Measurements from ENCODE around the gene TMIE. TPM values are rescaled to one million over a fixed set of nuclear protein-coding genes. Genes with fewer than 3 reads are reported as not detected.

The TMIE gene
- total RNA-seq, 2 donors from 2014 or later, result not detected

DNA sequence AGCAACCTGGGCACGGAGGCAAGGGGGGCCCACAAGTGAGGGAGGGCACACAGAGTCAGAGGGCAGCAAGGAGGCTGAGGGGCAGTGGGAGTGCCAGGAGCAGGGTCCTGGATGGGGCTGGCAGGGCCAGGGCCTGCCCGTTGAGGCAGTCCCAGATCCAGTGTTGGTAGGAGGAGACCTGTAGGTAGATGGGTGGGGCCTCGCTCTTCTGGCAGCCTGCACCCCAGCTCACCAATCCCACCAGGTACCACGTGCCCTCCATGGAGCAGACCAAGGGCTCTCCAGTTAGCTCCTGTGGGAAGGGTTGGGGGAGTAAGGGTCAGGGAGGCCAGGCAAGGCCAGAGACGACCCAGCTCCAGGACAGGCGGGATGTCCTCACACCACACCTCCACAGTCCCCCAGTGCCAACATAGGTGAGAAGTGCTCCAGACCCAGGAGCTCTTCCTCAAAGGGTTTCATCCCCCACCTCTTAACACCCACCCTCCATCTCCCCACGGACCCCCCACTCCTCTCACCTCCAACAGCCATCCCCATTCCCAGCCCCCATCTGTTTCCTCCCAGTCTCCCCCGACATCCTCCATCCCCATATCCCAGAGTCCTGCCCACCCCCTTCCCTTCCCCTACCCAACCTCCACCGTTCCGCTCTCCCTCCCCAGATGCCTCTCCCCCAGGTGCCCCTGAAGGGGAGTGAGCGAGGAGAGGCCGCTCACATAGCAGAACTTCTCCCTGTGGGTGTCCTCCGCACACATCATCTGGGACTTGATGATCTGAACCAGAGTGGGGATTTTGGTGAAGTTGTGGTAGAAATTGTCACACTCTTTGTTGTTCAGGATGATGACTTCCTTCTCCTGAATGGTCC, 11.2 kb downstream of the TMIE start:
- WGBS, 2 donors, result 78 to 84% methylated on average over 11 to 13 of the region's 13 CpGs
- Histone ChIP-seq H3K27me3 (no peaks in the 10 kb centered on the region), H3K36me3 (replicated peaks in 1 of 2; ENCODE audit: insufficient read depth in 1 of 2, low read depth in 2 of 2) (no peaks in the 10 kb centered on the region), H3K9me3 (no peaks in the 10 kb centered on the region), H3K4me3 (no peak overlapping the region), H3K27ac (no peak overlapping the region), H3K4me1 (no peaks in the 10 kb centered on the region)
- TF ChIP-seq POLR2A (IDR thresholded peaks at IDR 0.05), result no peak
- TF ChIP-seq, protein P1, sequence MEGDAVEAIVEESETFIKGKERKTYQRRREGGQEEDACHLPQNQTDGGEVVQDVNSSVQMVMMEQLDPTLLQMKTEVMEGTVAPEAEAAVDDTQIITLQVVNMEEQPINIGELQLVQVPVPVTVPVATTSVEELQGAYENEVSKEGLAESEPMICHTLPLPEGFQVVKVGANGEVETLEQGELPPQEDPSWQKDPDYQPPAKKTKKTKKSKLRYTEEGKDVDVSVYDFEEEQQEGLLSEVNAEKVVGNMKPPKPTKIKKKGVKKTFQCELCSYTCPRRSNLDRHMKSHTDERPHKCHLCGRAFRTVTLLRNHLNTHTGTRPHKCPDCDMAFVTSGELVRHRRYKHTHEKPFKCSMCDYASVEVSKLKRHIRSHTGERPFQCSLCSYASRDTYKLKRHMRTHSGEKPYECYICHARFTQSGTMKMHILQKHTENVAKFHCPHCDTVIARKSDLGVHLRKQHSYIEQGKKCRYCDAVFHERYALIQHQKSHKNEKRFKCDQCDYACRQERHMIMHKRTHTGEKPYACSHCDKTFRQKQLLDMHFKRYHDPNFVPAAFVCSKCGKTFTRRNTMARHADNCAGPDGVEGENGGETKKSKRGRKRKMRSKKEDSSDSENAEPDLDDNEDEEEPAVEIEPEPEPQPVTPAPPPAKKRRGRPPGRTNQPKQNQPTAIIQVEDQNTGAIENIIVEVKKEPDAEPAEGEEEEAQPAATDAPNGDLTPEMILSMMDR (IDR thresholded peaks at IDR 0.05), result no peak
- ATAC-seq, result no peak
- DNase-seq, result peak in 1 of 4 donors; percentile 2
- intact Hi-C loops (cut with DNase I), result no loop called here

DNA sequence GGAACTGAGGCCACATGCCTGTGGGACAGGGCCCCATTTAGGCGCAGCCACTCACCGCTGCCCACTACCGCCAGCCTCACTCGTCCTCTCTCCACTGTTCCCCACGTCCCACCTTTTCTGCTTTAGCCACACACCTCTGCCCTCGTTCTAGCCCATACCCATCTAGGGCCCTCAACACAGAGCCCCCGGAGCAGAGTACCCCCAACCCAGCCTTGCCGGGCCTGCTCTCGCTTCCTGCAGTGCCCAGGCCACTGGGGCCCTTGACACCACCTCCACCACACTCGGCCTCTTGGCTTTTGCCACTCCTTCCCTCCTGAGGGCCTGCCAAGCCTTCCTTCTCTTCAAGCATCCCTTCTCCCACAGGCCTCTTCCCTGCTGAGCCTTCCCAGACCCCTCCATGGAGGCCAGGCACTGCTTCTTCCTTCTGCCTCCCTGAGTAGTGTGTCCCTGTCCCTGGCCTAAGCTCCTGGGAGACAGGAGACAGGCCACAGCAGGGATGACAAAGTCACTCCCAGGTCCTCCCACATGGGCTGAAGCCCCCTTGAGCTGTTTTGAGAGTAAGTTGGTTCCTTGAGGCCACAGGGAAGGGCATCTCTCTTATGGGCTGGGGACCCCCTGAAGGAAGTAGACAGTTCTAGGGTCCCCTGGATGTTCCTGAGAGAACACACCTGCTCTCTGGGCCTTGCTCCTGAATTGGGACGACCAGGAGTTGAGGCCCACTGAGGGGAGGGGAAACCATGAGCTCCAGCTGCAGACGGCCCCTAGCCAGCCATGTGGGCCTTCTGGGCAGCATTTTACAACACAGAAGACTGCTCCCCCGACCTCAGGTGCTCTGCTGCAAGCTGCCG, 12.1 kb downstream of the TMIE start:
- Histone ChIP-seq H3K4me3 (no peak overlapping the region), H3K27me3 (no peaks in the 10 kb centered on the region), H3K4me1 (no peaks in the 10 kb centered on the region), H3K36me3 (replicated peaks in 1 of 2; ENCODE audit: insufficient read depth in 1 of 2, low read depth in 2 of 2) (no peaks in the 10 kb centered on the region), H3K27ac (no peak overlapping the region), H3K9me3 (no peaks in the 10 kb centered on the region)
- intact Hi-C loops (cut with DNase I), result no loop called here
- DNase-seq (no peak), ATAC-seq (no peak)
- WGBS, 2 donors, result 76 to 81% methylated on average over 11 to 13 of the region's 14 CpGs
- TF ChIP-seq, protein P1 (IDR thresholded peaks at IDR 0.05), result no peak
- TF ChIP-seq POLR2A (IDR thresholded peaks at IDR 0.05), result no peak

GRCh38 chr3:46713898-46714552, 12.8 kb downstream of the TMIE start:
- WGBS, 2 donors, result 81% methylated on average over 22 of the region's 22 CpGs; no CpG with 5 or more reads in 1 of the 2 donors
- no peak overlapping the region for H3K27ac ChIP-seq
- no peaks in the 10 kb centered on the region for H3K27me3 ChIP-seq
- no peaks in the 10 kb centered on the region for H3K36me3 ChIP-seq (replicated peaks in 1 of 2; ENCODE audit: insufficient read depth in 1 of 2, low read depth in 2 of 2)
- intact Hi-C loops (cut with DNase I), result no loop called here
- H3K9me3 ChIP-seq, result no peaks in the 10 kb centered on the region
- ATAC-seq (no peak), DNase-seq (no peak)
- TF ChIP-seq POLR2A (IDR thresholded peaks at IDR 0.05), result no peak
- TF ChIP-seq, protein P1 (IDR thresholded peaks at IDR 0.05), result no peak
- no peak overlapping the region for H3K4me3 ChIP-seq
- H3K4me1 ChIP-seq, result no peaks in the 10 kb centered on the region

DNA sequence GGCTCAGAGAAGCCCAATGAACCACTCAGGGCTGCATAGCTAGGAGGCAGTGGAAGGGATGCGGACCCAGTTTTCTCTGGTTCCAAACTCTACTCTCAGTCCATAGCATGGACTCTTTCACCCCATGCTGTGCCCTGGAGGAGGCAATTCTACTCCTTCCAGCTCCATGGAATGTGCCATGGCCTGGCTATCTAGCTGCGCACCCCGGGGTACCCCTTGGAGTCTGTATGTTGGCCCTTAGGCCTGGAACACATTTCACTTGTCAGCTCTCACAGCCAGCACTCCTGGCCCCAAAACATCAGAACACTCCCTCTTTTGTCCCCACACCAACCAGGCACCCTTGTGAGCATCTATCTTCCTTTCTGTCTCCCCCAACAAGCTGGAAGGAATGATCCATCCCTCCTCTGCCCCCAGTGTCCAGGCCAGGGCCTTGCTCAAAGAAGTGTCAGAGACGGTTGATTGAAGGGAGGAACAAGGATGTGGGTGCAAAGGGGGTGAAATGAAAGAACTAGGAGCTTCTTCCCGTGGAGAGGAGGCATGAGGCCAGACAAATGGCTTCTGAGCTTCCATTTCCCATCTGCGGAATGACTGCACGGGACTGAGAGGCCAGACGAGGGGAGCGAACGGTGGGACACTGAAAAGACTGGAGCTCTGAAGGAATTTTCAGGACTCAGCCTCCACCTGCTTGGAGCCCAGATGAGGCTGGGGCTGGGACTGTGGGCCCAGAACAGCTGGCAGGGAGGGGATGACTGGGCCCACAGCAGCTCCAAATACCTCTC, 13.7 kb downstream of the TMIE start:
- no peak for DNase-seq

More for the DNA sequence above, 13.7 kb downstream of the TMIE start:
- Histone ChIP-seq H3K9me3 (no peaks in the 10 kb centered on the region), H3K4me3 (no peak overlapping the region), H3K36me3 (replicated peaks in 1 of 2; ENCODE audit: insufficient read depth in 1 of 2, low read depth in 2 of 2) (no peaks in the 10 kb centered on the region), H3K4me1 (no peaks in the 10 kb centered on the region), H3K27me3 (no peaks in the 10 kb centered on the region), H3K27ac (no peak overlapping the region)
- no peak for ATAC-seq
- 82 to 86% methylated on average over 9 to 10 of the region's 10 CpGs for WGBS, 2 donors
- no peak for TF ChIP-seq POLR2A (IDR thresholded peaks at IDR 0.05)
- TF ChIP-seq, protein P1 (IDR thresholded peaks at IDR 0.05), result no peak
- intact Hi-C loops (cut with DNase I), result no loop called here
